Esophagus muscularis mucosa (tissue), 4 donors: ENCODE measurements around the gene INPP4B. TPM values are rescaled to one million over a fixed set of nuclear protein-coding genes. Genes with fewer than 3 reads are reported as not detected.

Experiments
- DNase-seq: peaks from one replicate; pipeline ENCODE4 v3.0.0-alpha.2; 2017; ENCODE audit errors: extremely low spot score
- H3K27ac ChIP-seq, 4 donors: fragments of 200-600 bp; sonication (generic); replicated peaks in 1 of 4; 1 replicate in 3 of 4; 2 replicates in 1 of 4; pipeline ENCODE4 v1.5.1; 2016 to 2019; ENCODE audit warnings: mild to moderate bottlenecking in 1 of 4
- H3K27me3 ChIP-seq, 4 donors: fragments of 200-600 bp; sonication (generic); one replicate each; pipeline versions ENCODE4 v1.5.1 to v1.6.0; 2016 to 2019
- H3K36me3 ChIP-seq, 4 donors: fragments of 200-600 bp; sonication (generic); one replicate each; pipeline ENCODE4 v1.5.1; 2016 to 2019
- H3K4me1 ChIP-seq, 4 donors: fragments of 200-600 bp; sonication (generic); one replicate each; pipeline ENCODE4 v1.5.1; 2016 to 2019
- H3K4me3 ChIP-seq, 4 donors: fragments of 200-600 bp; sonication (generic); 1 replicate in 2 of 4; 2 replicates in 2 of 4; pipeline ENCODE4 v1.5.1; 2016 to 2019; ENCODE audit warnings: mild to moderate bottlenecking in 4 of 4, moderate library complexity in 1 of 4
- H3K9me3 ChIP-seq, 4 donors: fragments of 200-600 bp; sonication (generic); 1 replicate in 3 of 4; 2 replicates in 1 of 4; pipeline ENCODE4 v1.5.1; 2016 to 2019
- CTCF ChIP-seq, 3 experiments: fragments of 200-600 bp in 2 of 3; fragments of 450-650 bp in 1 of 3; sonication (generic) in 2 of 3; IDR thresholded peaks; one replicate each; pipeline ENCODE4 v1.5.1; 2017 to 2019; ENCODE audit warnings: antibody characterized with exemption in 3 of 3, mild to moderate bottlenecking in 2 of 3, moderate library complexity in 1 of 3
- EP300 ChIP-seq: sonication (generic); formaldehyde crosslinking; IDR thresholded peaks from one replicate; pipeline ENCODE4 v1.6.1; 2017; ENCODE audit warnings: antibody characterized with exemption
- POLR2A ChIP-seq: fragments of 450-650 bp; IDR thresholded peaks from one replicate; pipeline ENCODE4 v1.6.1; 2017; ENCODE audit warnings: antibody characterized with exemption, moderate library complexity, mild to moderate bottlenecking, low read depth
- POLR2AphosphoS5 ChIP-seq, 2 donors: sonication (generic); formaldehyde crosslinking; IDR thresholded peaks; one replicate each; pipeline ENCODE4 v1.6.1; 2017; ENCODE audit warnings: antibody characterized with exemption in 2 of 2
- WGBS: methylation state at CpG from one replicate; pipeline ENCODE4 v1.1.5; 2018; 5-methylcytosine and 5-hydroxymethylcytosine counted together
- intact Hi-C: fragments of 100-400 bp; cut with DNase I; formaldehyde crosslinking; loops from one replicate; pipeline ENCODE4 v1.15.1; 2023
- total RNA-seq, 4 donors: library from RNA; depleted of rRNA; stranded (reverse); fragments of >200 nt; gene quantifications; one replicate each; pipeline versions ENCODE4 v1.1.0 to v1.2.1, GENCODE V29; 2016

The INPP4B gene
- total RNA-seq, 4 donors from 2014 or later = 12.7 to 23.4 (median 15.9) TPM

- Histone ChIP-seq H3K4me1 (no peaks in the 10 kb centered on the region), H3K27ac (no peak overlapping the region), H3K4me3 (no peak overlapping the region), H3K9me3 (no peaks in the 10 kb centered on the region), H3K36me3 (no peaks in the 10 kb centered on the region), H3K27me3 (no peaks in the 10 kb centered on the region)
- no peak for TF ChIP-seq POLR2A
- no peak for TF ChIP-seq EP300
- TF ChIP-seq POLR2AphosphoS5 (IDR thresholded peaks at IDR 0.05) = no peak
- TF ChIP-seq CTCF (IDR thresholded peaks at IDR 0.05) = no peak
- no peak for DNase-seq
- intact Hi-C loops = no loop called here
Observed at GRCh38 chr4:142858965-142859364, 12.9 kb upstream of the INPP4B start.

DNA sequence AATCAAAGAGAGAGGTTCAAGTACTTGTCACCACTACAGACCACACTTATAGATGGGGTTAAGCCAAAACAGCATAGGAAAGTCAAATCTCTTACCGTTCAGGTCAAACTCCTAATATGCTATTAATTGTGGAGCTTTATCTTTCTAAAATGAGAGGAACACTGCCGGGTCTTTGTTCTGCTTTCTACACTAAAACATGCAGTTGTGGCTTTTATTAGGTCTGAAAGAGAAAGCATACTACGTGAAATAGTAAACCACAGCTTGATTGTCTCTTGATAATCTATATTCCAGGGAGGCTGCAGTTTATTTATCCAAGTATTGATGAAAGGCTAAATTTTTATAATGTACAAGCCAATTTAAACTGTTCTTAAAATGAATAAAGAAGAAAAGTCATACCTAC, 12.3 kb upstream of the INPP4B start:
- Histone ChIP-seq H3K36me3 (no peaks in the 10 kb centered on the region), H3K27me3 (no peaks in the 10 kb centered on the region), H3K4me3 (no peak overlapping the region), H3K27ac (no peak overlapping the region), H3K9me3 (no peaks in the 10 kb centered on the region), H3K4me1 (no peaks in the 10 kb centered on the region)
- DNase-seq = no peak
- intact Hi-C loops = no loop called here
- 64% methylated on average over 3 of the region's 3 CpGs for WGBS
- TF ChIP-seq POLR2AphosphoS5 (IDR thresholded peaks at IDR 0.05) (no peak), CTCF (IDR thresholded peaks at IDR 0.05) (no peak), POLR2A (no peak), EP300 (no peak)

DNA sequence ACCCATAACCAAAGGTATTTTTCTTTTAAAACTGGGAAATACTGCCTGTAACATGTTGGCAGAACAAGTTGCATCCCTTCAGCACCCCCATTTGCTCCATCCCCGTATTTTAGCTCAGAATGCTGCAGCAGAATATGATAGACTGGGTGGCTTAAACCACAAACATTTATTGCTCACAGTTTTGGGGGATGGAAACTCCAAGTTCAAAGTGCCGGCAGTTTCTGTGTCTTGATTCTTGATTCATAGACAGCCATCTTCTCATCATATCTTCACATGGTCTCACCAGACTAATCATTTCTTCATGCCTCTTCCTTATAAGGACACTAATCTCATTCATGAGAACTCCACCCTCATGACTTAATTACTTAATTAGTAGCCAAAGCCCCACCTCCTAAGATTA, 10.5 kb upstream of the INPP4B start:
- H3K9me3 ChIP-seq = no peaks in the 10 kb centered on the region
- 89% methylated on average over 2 of the region's 2 CpGs for WGBS
- TF ChIP-seq POLR2AphosphoS5 (IDR thresholded peaks at IDR 0.05) (no peak), POLR2A (no peak), CTCF (IDR thresholded peaks at IDR 0.05) (no peak), EP300 (no peak)
- no peak overlapping the region for H3K27ac ChIP-seq
- intact Hi-C loops = no loop called here
- no peaks in the 10 kb centered on the region for H3K36me3 ChIP-seq
- H3K4me1 ChIP-seq = no peaks in the 10 kb centered on the region
- no peaks in the 10 kb centered on the region for H3K27me3 ChIP-seq
- no peak overlapping the region for H3K4me3 ChIP-seq
- no peak for DNase-seq

DNA sequence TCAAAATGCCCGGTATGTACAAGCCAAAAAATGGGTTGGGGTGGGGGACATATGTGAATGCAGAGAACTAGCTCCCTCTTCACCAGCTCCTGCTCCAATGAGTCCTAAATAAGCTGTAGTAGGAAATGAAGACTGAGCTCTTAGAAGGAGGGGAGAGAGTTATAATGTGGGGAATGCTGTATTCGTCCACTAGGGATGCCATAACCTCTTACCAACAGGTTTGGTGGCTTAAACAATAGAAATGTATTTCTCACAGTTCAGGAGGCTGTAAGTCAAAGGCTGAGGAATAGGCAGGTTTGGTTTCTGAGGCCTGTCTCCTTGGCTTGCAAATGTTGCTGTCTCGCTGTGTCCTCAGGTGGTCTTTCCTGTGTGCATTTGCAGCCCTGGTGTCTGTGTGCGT, 4.4 kb upstream of the INPP4B start:
- Histone ChIP-seq H3K4me1 (peaks cover 7 to 19% (median 16%) of the 10 kb centered on the region in 4 donors), H3K27me3 (peaks cover 0 to 7% (median 0%) of the 10 kb centered on the region in 4 donors), H3K36me3 (no peaks in the 10 kb centered on the region), H3K9me3 (no peaks in the 10 kb centered on the region), H3K27ac (no peak overlapping the region), H3K4me3 (no peak overlapping the region)
- TF ChIP-seq CTCF (IDR thresholded peaks at IDR 0.05) (peak in 1 of 3 experiments; percentile 15), POLR2AphosphoS5 (IDR thresholded peaks at IDR 0.05) (no peak)
- WGBS = 85% methylated on average over 4 of the region's 4 CpGs
- intact Hi-C loops = no loop called here
- no peak for DNase-seq
